SK-N-SH (cell line): ENCODE results near the gene BCAP31. TPM values are rescaled to one million over a fixed set of nuclear protein-coding genes. Genes with fewer than 3 reads are reported as not detected.

ENCODE experiments used
- CTCF ChIA-PET: fragments of 300-600, 350-600 bp; formaldehyde crosslinking; extraction: SDS; loops from one replicate; lab custom pipeline; 2021; lab: Yijun Ruan, JAX
- POLR2A ChIA-PET: fragments of 350-600 bp; sonication (Branson Sonifier 250); formaldehyde crosslinking; extraction: SDS; loops from one replicate; lab custom pipeline; 2020; ENCODE audit warnings: antibody characterized with exemption, inconsistent platforms; lab: Yijun Ruan, JAX
- DNase-seq: peaks from one replicate; pipeline ENCODE4 v3.0.0; 2012
- H2AFZ ChIP-seq: fragments of 200-600 bp; sonication (generic); 2 replicates; pipeline ENCODE4 v1.8.1; 2016; ENCODE audit warnings: antibody characterized with exemption, mild to moderate bottlenecking, low read depth
- H3F3A ChIP-seq: fragments of 200-600 bp; sonication (generic); replicated peaks from 2 replicates; pipeline ENCODE3; 2016; ENCODE audit warnings: antibody characterized with exemption, mild to moderate bottlenecking; ENCODE audit not compliant: insufficient read depth
- H3K27ac ChIP-seq, 2 experiments: fragments of 200-500 bp in 1 of 2; fragments of 200-600 bp in 1 of 2; sonication (Bioruptor generic) in 1 of 2; sonication (generic), shearing (Covaris generic) in 1 of 2; 2 replicates each; pipeline versions ENCODE4 v1.5.1 to v1.6.1; 2014 to 2016; ENCODE audit warnings: low read depth in 2 of 2, inconsistent platforms in 1 of 2, low read length in 1 of 2, mild to moderate bottlenecking in 1 of 2, mixed read lengths in 1 of 2
- H3K27me3 ChIP-seq: fragments of 200-600 bp; sonication (generic), shearing (Covaris generic); 2 replicates; pipeline ENCODE4 v1.6.1; 2016; ENCODE audit warnings: mixed run types; ENCODE audit not compliant: insufficient read depth
- H3K36me3 ChIP-seq, 2 experiments: fragments of 200-500 bp in 1 of 2; fragments of 200-600 bp in 1 of 2; sonication (Bioruptor generic) in 1 of 2; sonication (generic) in 1 of 2; replicated peaks in 1 of 2; 2 replicates each; pipeline versions ENCODE3 to v1.5.1; 2014 to 2016; ENCODE audit warnings: low read length in 1 of 2, mild to moderate bottlenecking in 1 of 2; ENCODE audit not compliant: insufficient read depth in 2 of 2, control insufficient read depth in 1 of 2
- H3K4me1 ChIP-seq, 2 experiments: fragments of 200-500 bp in 1 of 2; fragments of 200-600 bp in 1 of 2; sonication (Bioruptor generic) in 1 of 2; sonication (generic), shearing (Covaris generic) in 1 of 2; 2 replicates each; pipeline versions ENCODE4 v1.5.1 to v1.6.1; 2014 to 2016; ENCODE audit warnings: low read depth in 1 of 2, low read length in 1 of 2, mixed run types in 1 of 2; ENCODE audit not compliant: insufficient read depth in 2 of 2, control insufficient read depth in 1 of 2
- H3K4me2 ChIP-seq: fragments of 200-600 bp; sonication (generic), shearing (Covaris generic); 2 replicates; pipeline ENCODE4 v1.6.1; 2017; ENCODE audit warnings: mixed run types
- H3K4me3 ChIP-seq, 2 experiments: fragments of 200-500 bp in 1 of 2; fragments of 200-600 bp in 1 of 2; sonication (Bioruptor generic) in 1 of 2; sonication (generic), shearing (Covaris generic) in 1 of 2; 2 replicates each; pipeline versions ENCODE4 v1.5.1 to v1.8.1; 2014 to 2016; ENCODE audit warnings: low read depth in 2 of 2, inconsistent platforms in 1 of 2, low read length in 1 of 2, mild to moderate bottlenecking in 1 of 2, mixed read lengths in 1 of 2, moderate library complexity in 1 of 2
- H3K79me2 ChIP-seq: fragments of 200-600 bp; sonication (generic); 2 replicates; pipeline ENCODE4 v1.8.1; 2017; ENCODE audit warnings: mild to moderate bottlenecking; ENCODE audit not compliant: insufficient read depth
- H3K9ac ChIP-seq: fragments of 200-600 bp; sonication (generic); 2 replicates; pipeline ENCODE4 v1.6.1; 2017; ENCODE audit warnings: mixed run types
- H3K9me2 ChIP-seq: fragments of 200-600 bp; sonication (generic); 2 replicates; pipeline ENCODE4 v1.6.1; 2017; ENCODE audit warnings: mixed run types
- H3K9me3 ChIP-seq: fragments of 200-600 bp; sonication (generic); 2 replicates; pipeline ENCODE4 v1.6.1; 2017; ENCODE audit warnings: mixed run types, mild to moderate bottlenecking, moderate library complexity
- H4K20me1 ChIP-seq: fragments of 200-600 bp; sonication (generic); 2 replicates; pipeline ENCODE4 v1.6.1; 2017; ENCODE audit warnings: mild to moderate bottlenecking, mixed run types; ENCODE audit not compliant: insufficient read depth
- EP300 ChIP-seq, 2 experiments: IDR thresholded peaks; 2 replicates each; pipeline versions ENCODE4 v1.4.0 to v1.6.1; 2012; ENCODE audit warnings: borderline replicate concordance in 1 of 2, low read depth in 1 of 2, low read length in 1 of 2
- EZH2phosphoT487 ChIP-seq: fragments of 200-600 bp; sonication (generic); IDR thresholded peaks from 2 replicates; pipeline ENCODE4 v1.6.1; 2017; ENCODE audit warnings: low read depth, mixed run types, mild to moderate bottlenecking, antibody characterized with exemption, moderate library complexity, borderline replicate concordance
- FOXJ3 ChIP-seq: sonication (generic); formaldehyde crosslinking; IDR thresholded peaks from 2 replicates; pipeline ENCODE4 v1.5.1; 2020; ENCODE audit warnings: mild to moderate bottlenecking, missing genetic modification reagents
- GATA2 ChIP-seq: sonication (generic); formaldehyde crosslinking; IDR thresholded peaks from 2 replicates; pipeline ENCODE4 v1.5.0; 2020; ENCODE audit warnings: mild to moderate bottlenecking, missing genetic modification reagents
- IRF3 ChIP-seq: fragments of 150-350 bp; IDR thresholded peaks from 2 replicates; pipeline ENCODE4 v1.6.1; 2016; ENCODE audit warnings: mild to moderate bottlenecking, low read depth, low read length
- JUND ChIP-seq: IDR thresholded peaks from 2 replicates; pipeline ENCODE4 v1.4.0; 2012
- MAX ChIP-seq: IDR thresholded peaks from 2 replicates; pipeline ENCODE4 v1.4.0; 2012; ENCODE audit warnings: low read depth
- MXI1 ChIP-seq: IDR thresholded peaks from 2 replicates; pipeline ENCODE4 v1.6.1; 2012; ENCODE audit warnings: mild to moderate bottlenecking, low read depth, low read length, improper control_type of control experiment
- PBX3 ChIP-seq: IDR thresholded peaks from 2 replicates; pipeline ENCODE4; 2012
- POLR2AphosphoS5 ChIP-seq: IDR thresholded peaks from 2 replicates; pipeline ENCODE4 v1.6.1; 2012; ENCODE audit warnings: low read depth, low read length
- RAD21 ChIP-seq: IDR thresholded peaks from 2 replicates; pipeline ENCODE4 v1.6.1; 2012; ENCODE audit warnings: mild to moderate bottlenecking, low read length
- RFX5 ChIP-seq: IDR thresholded peaks from 2 replicates; pipeline ENCODE4 v1.6.1; 2012; ENCODE audit warnings: mild to moderate bottlenecking, improper control_type of control experiment, low read length
- SIN3A ChIP-seq: IDR thresholded peaks from 2 replicates; pipeline ENCODE4 v1.6.1; 2012; ENCODE audit warnings: low read depth, mild to moderate bottlenecking, low read length, moderate library complexity, borderline replicate concordance
- SMC3 ChIP-seq: IDR thresholded peaks from 2 replicates; pipeline ENCODE4 v1.6.1; 2012; ENCODE audit warnings: low read depth, low read length, improper control_type of control experiment
- TAF1 ChIP-seq: IDR thresholded peaks from 2 replicates; pipeline ENCODE4 v1.6.1; 2012; ENCODE audit warnings: low read depth, mild to moderate bottlenecking, low read length, moderate library complexity, borderline replicate concordance
- USF2 ChIP-seq: fragments of 150-350 bp; IDR thresholded peaks from 2 replicates; pipeline ENCODE4 v1.6.1; 2017; ENCODE audit warnings: antibody characterized with exemption, low read length, low read depth, borderline replicate concordance
- ZBTB33 ChIP-seq: IDR thresholded peaks from 2 replicates; pipeline ENCODE4 v1.4.0; 2012; ENCODE audit warnings: low read depth, borderline replicate concordance
- WGBS: methylation state at CpG from one replicate; pipeline ENCODE4 v1.1.6; 2017; ENCODE audit warnings: low lambda C conversion rate; 5-methylcytosine and 5-hydroxymethylcytosine counted together
- polyA plus RNA-seq, 3 experiments: library from polyadenylated mRNA; depleted of rRNA; stranded (reverse); fragments of >200 nt; gene quantifications; 2 replicates each; pipeline ENCODE4 v1.2.3, GENCODE V29; 2012

Gene BCAP31
- polyA plus RNA-seq, 1 of the 3 experiments (the other 2 are of a cell fraction): 173 TPM

GRCh38 chrX:153741446-153741845 lies 17.3 kb upstream of the BCAP31 start:
- ChIA-PET CTCF (no interaction called here), POLR2A (no interaction called here)
- H3K9me2 ChIP-seq: no peaks in the 10 kb centered on the region
- no peaks in the 10 kb centered on the region for H3K9me3 ChIP-seq
- H3K9ac ChIP-seq: no peak overlapping the region
- H3F3A ChIP-seq: no peaks in the 10 kb centered on the region
- H2AFZ ChIP-seq: no peak overlapping the region
- H3K79me2 ChIP-seq: no peaks in the 10 kb centered on the region
- no peak overlapping the region for H3K27ac ChIP-seq
- no peak for DNase-seq
- no peak overlapping the region for H3K4me3 ChIP-seq
- 42% methylated on average over 9 of the region's 14 CpGs for WGBS
- no peaks in the 10 kb centered on the region; the same call in none of the 2 replicates for H3K27me3 ChIP-seq
- H4K20me1 ChIP-seq: no peaks in the 10 kb centered on the region
- peaks cover 0 to 4% of the 10 kb centered on the region in 2 experiments for H3K36me3 ChIP-seq
- H3K4me1 ChIP-seq: peaks cover 0 to 7% of the 10 kb centered on the region in 2 experiments; a peak in 1 of 4 replicates
- no peak for TF ChIP-seq SMC3
- no peak for TF ChIP-seq EP300 (IDR thresholded peaks at IDR 0.05; ENCODE audit: borderline replicate concordance in 1 of 2, low read depth in 1 of 2, low read length in 1 of 2)
- TF ChIP-seq IRF3: no peak
- TF ChIP-seq RAD21: no peak
- TF ChIP-seq POLR2AphosphoS5: no peak
- TF ChIP-seq SIN3A: no peak
- no peak for TF ChIP-seq EZH2phosphoT487
- TF ChIP-seq, all 33 proteins: peak for 0
- no peak overlapping the region for H3K4me2 ChIP-seq

GRCh38 chrX:153740631-153741222 lies 16.5 kb upstream of the BCAP31 start:
- H3K9me3 ChIP-seq: no peaks in the 10 kb centered on the region
- 49% methylated on average over 5 of the region's 16 CpGs for WGBS
- ChIA-PET POLR2A (no interaction called here), CTCF (no interaction called here)
- H3K4me2 ChIP-seq: no peak overlapping the region
- no peak overlapping the region for H3K4me3 ChIP-seq
- H2AFZ ChIP-seq: no peak overlapping the region
- no peaks in the 10 kb centered on the region for H3K9me2 ChIP-seq
- H3K27ac ChIP-seq: no peak overlapping the region
- no peak for DNase-seq
- no peaks in the 10 kb centered on the region; the same call in none of the 2 replicates for H3K27me3 ChIP-seq
- no peaks in the 10 kb centered on the region for H3F3A ChIP-seq
- no peaks in the 10 kb centered on the region for H3K79me2 ChIP-seq
- H3K36me3 ChIP-seq: peaks cover 0 to 4% of the 10 kb centered on the region in 2 experiments
- H3K9ac ChIP-seq: no peak overlapping the region
- H4K20me1 ChIP-seq: no peaks in the 10 kb centered on the region
- H3K4me1 ChIP-seq: peaks cover 0 to 7% of the 10 kb centered on the region in 2 experiments; a peak in 1 of 4 replicates
- TF ChIP-seq JUND (no peak), SIN3A (no peak), RAD21 (no peak), MXI1 (no peak), RFX5 (no peak), TAF1 (no peak), ZBTB33 (no peak), EP300 (IDR thresholded peaks at IDR 0.05; ENCODE audit: borderline replicate concordance in 1 of 2, low read depth in 1 of 2, low read length in 1 of 2) (no peak), FOXJ3 (CRISPR knock-in tag) (no peak), USF2 (no peak), MAX (no peak), GATA2 (CRISPR knock-in tag) (no peak), PBX3 (no peak)
